GM21360 (cell line): Measurements from ENCODE around the gene SIN3B.

Experiments
- ATAC-seq: cut with Tn5 transposase; IDR thresholded peaks from one replicate; pipeline ENCODE4 v1.9.1; 2021; ENCODE audit warnings: mild to moderate bottlenecking, moderate library complexity; ENCODE audit not compliant: unreplicated experiment

Gene SIN3B

DNA sequence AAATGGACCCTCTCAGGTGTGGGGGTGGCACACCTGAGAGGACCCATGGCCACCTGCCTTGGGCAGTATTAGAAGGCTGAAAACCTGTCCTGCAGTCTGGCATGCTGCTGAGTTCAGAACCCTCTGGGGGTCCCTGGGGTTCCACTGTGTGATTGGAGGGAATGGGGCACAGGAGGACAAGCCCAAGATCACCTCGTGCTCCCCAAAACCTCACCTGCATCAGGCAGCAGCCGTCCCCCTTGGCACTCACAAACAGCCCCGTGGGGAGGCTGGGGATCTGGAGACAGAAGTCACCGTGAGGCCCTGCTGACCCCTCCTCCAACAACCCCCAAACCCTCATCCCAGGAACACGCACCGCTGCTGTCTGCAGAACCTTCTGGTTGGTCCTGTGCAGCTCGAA, 74.1 kb downstream of the SIN3B start:
- no peak for ATAC-seq

DNA sequence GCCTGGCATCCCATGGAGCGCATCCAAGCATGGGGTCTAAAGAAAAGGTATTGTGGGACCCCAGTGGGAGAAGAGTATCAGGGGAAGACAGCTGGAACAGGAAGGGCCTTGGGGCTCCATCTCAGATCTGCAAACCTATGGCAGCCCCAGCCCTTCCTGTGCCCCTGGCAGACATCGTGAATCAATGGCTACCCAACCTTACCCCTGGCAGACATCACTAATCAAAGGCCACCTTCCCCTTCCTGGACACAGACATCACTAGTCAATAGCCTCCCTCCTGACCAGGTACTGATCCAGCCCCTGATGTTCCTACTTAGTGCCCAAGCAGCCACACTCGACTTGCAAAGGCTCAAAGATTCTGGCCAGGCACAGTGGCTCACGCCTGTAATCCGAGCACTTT, 75.4 kb downstream of the SIN3B start:
- ATAC-seq, result no peak

DNA sequence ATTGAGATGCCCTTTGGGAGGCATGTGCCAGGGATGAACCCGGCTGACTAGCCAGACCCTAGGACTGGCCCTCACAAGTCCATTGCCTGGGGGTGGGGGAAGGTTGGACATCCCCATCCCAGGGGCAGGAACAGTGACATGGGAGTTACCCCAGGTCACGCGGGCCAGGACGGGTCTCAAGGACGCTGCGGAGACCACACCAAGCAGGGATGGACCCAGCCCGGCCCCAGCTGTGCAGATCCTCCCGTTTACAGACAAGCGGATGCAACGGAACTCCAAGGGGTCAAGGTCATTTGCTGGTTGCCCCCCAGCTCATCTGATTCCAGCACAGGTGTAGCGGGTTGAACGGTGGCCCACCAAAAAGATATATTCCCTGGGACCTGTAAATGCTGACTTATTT, 79.6 kb downstream of the SIN3B start:
- no peak for ATAC-seq

DNA sequence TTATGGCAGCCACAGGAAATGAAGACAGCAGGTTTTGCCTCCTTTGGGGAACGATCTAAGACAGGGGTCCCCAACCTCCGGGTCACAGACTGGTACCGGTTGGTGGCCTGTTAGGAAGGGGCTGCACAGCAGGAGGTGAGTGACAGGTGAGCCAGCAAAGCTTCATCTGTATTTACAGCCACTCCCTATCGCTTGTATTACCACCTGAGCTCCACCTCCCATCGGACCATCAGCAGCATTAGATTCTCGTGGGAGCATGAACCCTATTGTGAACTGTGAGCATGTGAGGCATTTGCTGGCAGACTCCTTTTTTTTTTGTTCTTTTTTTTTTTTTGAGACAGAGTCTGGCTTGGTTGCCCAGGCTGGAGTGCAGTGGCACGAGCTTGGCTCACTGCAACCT, 81.8 kb downstream of the SIN3B start:
- no peak for ATAC-seq

DNA sequence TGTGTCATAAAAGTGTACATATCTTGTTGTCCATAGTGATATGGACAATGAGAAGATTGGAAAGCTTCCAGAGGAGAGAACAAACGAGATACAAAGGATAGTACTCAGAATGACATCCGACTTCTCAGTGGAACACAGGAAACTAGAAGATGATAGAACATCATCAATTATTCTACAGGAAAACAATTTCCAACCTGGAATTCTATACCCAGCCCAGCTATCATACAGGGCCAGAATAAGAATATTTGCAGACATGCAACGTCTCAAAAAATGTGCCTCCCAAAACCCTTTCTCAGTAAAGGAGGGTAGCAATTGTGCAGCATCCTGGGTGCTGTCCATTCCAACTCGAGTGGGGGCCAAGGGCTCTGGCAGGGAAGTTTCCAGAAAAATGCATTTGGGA, 83.6 kb downstream of the SIN3B start:
- no peak for ATAC-seq

DNA sequence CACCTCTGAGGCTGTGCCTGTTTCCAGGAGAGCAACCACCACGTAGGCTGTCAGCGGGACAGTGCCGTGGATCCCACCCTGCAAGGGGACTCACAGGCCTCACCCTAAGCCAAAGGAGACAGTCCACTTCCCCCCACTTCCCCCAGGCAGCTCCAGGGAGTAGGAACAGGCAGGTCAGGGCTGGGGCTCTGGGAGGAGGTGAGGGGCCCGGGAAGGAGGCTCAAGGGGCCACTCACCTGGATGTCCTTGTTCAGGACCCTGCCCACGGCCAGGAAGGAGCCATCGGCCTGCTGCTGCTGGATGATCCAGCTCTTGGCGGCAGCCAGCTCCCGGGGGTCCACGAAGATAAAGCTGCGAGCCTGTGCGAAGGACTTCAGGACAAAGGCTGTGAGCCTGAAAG, 85.2 kb downstream of the SIN3B start:
- ATAC-seq, result no peak

DNA sequence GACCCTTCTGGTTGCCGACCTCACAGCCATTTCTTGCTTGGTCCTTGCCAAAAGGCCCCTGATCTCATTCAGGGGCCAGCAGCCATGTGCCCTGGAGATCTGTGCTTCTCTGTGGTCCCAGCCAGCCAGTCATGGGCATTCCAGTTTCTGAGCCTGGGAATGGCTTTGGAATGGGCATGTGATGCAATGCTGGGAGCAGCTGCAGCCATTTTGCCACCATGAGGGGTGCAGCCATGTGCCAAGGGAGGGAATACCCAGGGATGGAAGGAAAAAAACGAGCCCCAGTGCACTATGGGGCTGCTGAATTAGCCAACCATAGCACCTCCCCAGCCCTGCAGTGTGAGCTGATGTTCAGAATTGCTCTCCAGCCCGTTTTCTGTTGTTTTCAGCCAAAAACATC, 85.9 kb downstream of the SIN3B start:
- no peak for ATAC-seq

DNA sequence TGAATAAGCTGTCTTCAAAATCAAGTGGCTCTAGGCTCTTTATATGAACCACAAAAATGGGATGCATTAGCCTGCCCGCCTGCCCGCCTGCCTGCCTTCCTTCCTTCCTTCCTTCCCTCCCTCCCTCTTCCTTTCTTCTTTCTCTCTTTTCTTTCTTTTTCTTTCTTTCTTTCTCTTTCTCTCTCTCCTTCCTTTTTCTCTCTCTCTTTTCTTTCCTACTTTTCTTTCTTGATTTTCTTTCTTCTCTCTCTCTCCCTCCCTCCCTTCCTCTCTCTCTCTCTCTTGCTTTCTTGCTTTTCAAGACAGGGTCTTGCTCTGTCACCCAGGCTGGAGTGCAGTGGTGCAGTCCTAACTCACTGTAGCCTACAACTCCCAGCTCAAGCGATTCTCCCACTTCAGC, 86.5 kb downstream of the SIN3B start:
- no peak for ATAC-seq

DNA sequence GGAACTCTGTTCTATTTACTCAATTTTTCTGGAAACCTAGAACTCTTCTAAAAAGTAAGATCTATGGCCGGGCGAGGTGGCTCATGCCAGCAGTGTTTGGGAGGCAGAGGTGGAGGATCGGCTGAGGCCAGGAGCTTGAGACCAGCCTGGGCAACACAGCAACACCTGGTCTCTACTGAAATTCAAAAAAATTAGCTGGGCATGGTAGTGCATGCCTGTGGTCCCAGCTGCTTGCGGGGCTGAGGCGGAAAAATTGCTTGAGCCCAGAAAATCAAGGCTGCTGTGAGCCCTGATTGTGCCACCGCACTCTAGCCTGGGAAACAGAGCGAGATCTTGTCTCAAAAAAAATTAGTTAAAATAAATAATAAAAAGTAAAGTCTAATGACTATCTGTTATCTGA, 88.2 kb downstream of the SIN3B start:
- no peak for ATAC-seq

DNA sequence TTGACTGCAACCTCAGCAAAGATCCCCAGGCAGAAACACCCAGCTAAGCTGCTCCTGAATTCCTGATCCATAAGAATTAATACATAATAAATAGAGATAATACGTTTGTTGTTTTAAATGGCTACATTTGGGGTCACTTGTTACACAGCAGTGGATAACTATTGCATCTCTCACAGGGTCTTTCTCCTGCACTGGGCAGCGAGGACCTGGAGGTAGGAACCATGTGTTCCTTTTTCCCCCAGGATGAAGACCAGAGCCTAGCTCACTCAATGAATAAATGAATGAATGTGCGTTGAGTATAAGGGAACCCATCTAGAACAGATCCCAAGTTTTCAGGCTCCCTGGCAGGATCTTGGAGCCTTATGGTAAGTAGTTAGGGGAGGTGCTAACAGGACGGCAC, 90.3 kb downstream of the SIN3B start:
- ATAC-seq, result no peak

DNA sequence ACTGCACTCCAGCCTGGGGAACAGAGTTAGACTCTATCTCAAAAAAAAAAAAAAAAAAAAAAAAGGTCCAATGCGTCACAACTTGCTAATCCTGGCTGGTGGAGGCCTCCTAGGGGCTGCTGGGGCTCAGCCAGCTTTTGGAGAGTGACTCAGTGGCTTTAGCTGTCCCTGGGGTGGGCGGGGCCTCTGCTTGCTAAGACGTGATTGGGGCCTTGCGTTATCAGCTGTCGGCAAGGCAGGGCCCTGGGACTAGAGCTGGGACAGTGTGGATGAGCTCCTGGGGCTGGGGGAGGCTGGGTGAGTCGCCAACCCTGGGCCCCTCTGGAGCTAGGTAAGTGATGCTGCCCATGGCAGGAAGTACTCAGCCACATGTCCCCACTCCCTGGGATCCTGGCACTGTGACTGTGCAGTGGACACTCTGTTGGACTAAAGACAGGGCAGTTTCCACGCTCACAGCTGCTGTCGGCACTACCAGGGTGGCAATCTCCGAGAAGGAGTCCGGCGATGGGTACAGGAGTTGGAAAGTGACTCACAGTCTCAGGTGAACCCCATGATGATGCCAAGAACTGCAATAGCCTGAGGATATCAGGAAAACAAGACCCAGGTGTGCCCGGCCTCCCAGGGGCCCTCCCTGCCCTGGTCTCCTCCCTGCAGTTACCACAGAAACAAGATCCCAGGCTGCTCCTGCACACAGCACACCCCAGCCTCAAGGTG, 91.8 kb downstream of the SIN3B start:
- ATAC-seq, result no peak

DNA sequence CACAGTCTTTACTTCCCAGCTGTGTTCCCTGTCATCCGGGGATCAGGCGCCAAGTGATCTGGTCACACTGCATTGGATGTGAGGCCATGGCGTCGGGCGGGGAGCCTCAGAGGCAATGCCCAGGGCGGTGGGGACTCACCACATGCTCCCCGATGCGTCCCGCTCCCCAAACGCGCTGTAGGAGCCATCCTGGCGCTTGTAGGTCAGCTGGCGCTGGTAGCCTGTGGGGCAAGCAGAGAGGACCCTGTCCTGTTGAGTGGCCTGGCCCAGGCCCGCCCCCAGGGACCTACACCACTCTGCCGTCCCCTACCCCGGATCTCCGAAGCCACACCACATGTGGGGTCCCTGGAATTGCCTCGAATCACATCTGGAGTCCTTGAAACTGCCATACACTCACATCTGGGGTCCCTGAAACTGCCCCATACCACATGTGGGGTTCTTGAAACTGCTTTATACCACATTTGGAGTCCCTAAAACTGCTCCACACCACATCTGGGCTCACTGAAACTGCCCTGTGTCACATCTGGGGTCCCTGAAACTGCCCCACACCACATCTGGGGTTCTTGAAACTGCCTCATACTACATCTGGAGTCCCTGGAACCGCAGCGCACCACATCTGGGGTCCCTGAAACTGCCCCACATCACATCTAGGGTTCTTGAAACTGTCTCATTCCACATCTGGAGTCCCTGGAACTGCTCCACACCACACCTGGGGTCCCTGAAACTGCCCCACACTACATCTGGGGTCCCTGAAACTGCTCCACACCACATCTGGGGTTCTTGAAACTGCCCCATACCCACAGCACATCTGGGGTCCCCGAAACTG, 92.8 kb downstream of the SIN3B start:
- no peak for ATAC-seq

DNA sequence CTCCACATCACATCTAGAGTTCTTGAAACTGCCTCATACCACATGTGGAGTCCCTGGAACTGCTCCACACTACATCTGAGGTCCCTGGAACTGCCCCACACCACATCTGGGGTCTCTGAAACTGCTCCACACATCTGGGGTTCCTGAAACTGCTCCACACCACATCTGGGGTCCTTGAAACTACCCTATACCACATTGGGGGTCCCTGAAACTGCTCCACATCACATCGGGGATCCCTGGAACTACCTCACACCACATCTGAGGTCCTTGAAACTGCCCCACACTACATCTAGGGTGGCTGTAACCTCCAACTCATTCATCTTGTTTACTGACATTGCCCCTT, 93.4 kb downstream of the SIN3B start:
- no peak for ATAC-seq

DNA sequence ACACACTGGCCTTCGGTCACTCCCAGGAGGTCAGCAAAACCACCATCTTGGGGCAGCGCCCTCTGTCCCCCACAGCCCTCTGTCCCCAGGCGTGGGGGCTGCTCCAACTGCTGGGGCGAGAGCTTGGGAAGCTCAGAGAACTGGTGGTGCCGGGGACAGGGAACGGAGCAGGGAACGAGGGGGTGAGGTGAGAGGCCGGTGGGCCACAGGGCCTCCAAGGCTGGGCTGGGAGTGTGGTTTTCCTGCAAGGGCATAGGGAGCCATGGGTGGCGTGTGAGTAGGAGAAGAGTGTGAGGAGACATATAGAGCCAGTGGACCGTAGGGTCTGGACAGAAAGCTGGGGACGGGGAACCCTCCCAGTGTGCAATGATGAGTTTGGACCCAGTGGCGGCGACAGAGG, 93.8 kb downstream of the SIN3B start:
- no peak for ATAC-seq

DNA sequence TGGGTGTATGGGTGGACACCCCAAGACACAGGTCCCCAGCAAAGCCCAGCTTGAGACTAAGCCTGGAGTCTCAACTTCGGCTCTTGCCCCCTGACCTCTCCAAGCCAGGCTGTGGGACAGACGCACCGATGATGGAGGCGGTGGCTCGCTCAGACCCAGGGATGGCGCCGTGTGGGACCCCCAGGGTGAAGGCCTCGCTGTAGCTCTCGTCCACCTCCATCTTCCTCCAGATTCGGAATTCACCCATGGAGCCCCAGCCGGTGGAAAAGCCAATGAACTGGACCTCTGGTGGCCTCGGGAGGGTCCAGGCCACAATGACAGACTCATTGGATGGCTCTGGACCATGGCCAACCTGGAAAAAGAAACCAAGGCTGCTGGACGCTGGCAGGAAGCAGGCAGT, 98.7 kb downstream of the SIN3B start:
- ATAC-seq, result no peak

DNA sequence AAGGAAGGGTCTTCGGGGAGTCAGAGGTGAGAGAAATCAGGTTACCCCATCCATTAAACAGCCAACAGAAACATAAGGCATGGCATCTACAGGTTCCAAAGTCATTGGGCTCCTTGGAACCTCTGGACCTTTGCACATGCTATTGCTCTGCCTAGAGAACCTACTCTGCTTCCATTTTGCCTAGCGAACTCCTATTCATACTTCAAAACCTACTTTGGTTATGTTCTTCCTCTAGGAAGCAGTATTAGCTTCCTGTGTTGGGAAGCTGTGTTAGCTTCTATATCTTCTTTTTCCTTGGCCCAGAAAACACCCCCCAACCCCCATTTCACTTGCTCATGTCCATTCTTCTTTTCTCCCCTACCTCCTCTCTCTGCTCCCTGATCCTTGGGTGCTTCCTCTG, 99.2 kb downstream of the SIN3B start:
- ATAC-seq, result no peak

DNA sequence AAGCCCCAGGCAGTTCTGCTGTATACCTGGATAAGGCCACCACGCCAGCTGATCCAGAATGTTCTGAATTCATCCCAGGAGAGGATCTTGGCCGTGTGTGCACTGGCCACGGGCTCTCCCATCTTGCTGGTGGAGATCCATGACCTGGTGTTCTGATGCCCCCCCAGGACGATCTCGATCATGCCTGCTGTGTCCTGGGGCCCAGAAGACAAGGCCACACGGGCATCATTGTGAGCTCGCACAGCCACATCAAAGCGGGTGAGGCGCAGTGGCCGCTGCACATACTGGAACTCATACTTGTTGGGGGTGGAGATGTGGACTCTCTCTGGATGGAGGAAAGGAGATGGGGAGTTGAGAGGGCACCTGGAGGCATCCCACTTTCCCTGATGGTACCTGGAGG, 99.7 kb downstream of the SIN3B start:
- no peak for ATAC-seq
